ENCODE measurements around the gene PLSCR5. TPM values are rescaled to one million over a fixed set of nuclear protein-coding genes. Genes with fewer than 3 reads are reported as not detected.

PLSCR5 gene
- polyA plus RNA-seq, 1 of the 3 experiments (the other 2 are of a cell fraction) = not detected

- no peaks in the 10 kb centered on the region for H3K9me3 ChIP-seq
- H3K27me3 ChIP-seq (ENCODE audit: insufficient read depth) = no peaks in the 10 kb centered on the region; the same call in 1 of the 2 replicates
- H3K36me3 ChIP-seq (replicated peaks in 1 of 2; ENCODE audit: control insufficient read depth in 1 of 2, insufficient read depth in 2 of 2, low read length in 1 of 2) = no peaks in the 10 kb centered on the region
- no peaks in the 10 kb centered on the region for H3K9me2 ChIP-seq
- DNase-seq = no peak
- ChIA-PET POLR2A (no interaction called here), CTCF (no interaction called here)
- peaks cover 3% of the 10 kb centered on the region for H3F3A ChIP-seq (replicated peaks; ENCODE audit: insufficient read depth)
- H2AFZ ChIP-seq (ENCODE audit: low read depth) = no peak overlapping the region
- 30% methylated on average over 2 of the region's 2 CpGs for WGBS (ENCODE audit: low lambda C conversion rate)
- no peaks in the 10 kb centered on the region for H3K79me2 ChIP-seq (ENCODE audit: insufficient read depth)
- no peak overlapping the region for H3K4me3 ChIP-seq (ENCODE audit: low read depth in 2 of 2, low read length in 1 of 2)
- H3K9ac ChIP-seq = no peak overlapping the region
- no peaks in the 10 kb centered on the region for H3K4me1 ChIP-seq (ENCODE audit: control insufficient read depth in 1 of 2, insufficient read depth in 2 of 2, low read depth in 1 of 2, low read length in 1 of 2)
- H4K20me1 ChIP-seq (ENCODE audit: insufficient read depth) = no peaks in the 10 kb centered on the region
- TF ChIP-seq CHD2 (IDR thresholded peaks at IDR 0.05; ENCODE audit: low read length, partially characterized antibody) = no peak
- TF ChIP-seq REST (IDR thresholded peaks at IDR 0.05; ENCODE audit: low read depth, low read length) = no peak
- no peak for TF ChIP-seq ZBTB33 (IDR thresholded peaks at IDR 0.05; ENCODE audit: borderline replicate concordance, low read depth)
- no peak for TF ChIP-seq RCOR1 (IDR thresholded peaks at IDR 0.05; ENCODE audit: low read length)
- TF ChIP-seq POLR2AphosphoS5 (IDR thresholded peaks at IDR 0.05; ENCODE audit: low read depth, low read length) = no peak
- no peak for TF ChIP-seq NRF1 (IDR thresholded peaks at IDR 0.05; ENCODE audit: low read depth, low read length)
- no peak for TF ChIP-seq USF2 (IDR thresholded peaks at IDR 0.05; ENCODE audit: borderline replicate concordance, low read depth, low read length)
- no peak for TF ChIP-seq SIN3A (IDR thresholded peaks at IDR 0.05; ENCODE audit: borderline replicate concordance, low read depth, low read length)
- TF ChIP-seq FOXJ3 (CRISPR knock-in tag; IDR thresholded peaks at IDR 0.05) = no peak
- TF ChIP-seq SMC3 (IDR thresholded peaks at IDR 0.05; ENCODE audit: low read depth, low read length) = no peak
- TF ChIP-seq TEAD4 (IDR thresholded peaks at IDR 0.05; ENCODE audit: borderline replicate concordance, insufficient read depth) = no peak
- TF ChIP-seq TCF12 (IDR thresholded peaks at IDR 0.05) = no peak
- TF ChIP-seq MEF2A (IDR thresholded peaks at IDR 0.05; ENCODE audit: borderline replicate concordance, low read depth) = no peak
- TF ChIP-seq ELF1 (IDR thresholded peaks at IDR 0.05) = no peak
- TF ChIP-seq RAD21 (IDR thresholded peaks at IDR 0.05; ENCODE audit: low read length) = no peak
- H3K4me2 ChIP-seq = no peak overlapping the region
- no peak overlapping the region for H3K27ac ChIP-seq (ENCODE audit: low read depth in 2 of 2, low read length in 1 of 2)
Observed at GRCh38 chr3:146636881-146637280, 31.7 kb upstream of the PLSCR5 start.

Measured in SK-N-SH (cell line).